ENCODE data around the gene TENM4. TPM values are rescaled to one million over a fixed set of nuclear protein-coding genes. Genes with fewer than 3 reads are reported as not detected.
A peak's percentile ranks its signal among the peaks of the same experiment; 100 is the strongest.

The TENM4 gene
- total RNA-seq, 1 experiment from 2014 or later = 18.7 TPM

- DNase-seq (ENCODE audit: low spot score) = no peak
- in situ Hi-C loops (cut with HindIII; ENCODE audit: low sequenced_read_pairs) = no loop called here
Observed at GRCh38 chr11:79425463-79425862, 15.4 kb downstream of the TENM4 start.

DNA sequence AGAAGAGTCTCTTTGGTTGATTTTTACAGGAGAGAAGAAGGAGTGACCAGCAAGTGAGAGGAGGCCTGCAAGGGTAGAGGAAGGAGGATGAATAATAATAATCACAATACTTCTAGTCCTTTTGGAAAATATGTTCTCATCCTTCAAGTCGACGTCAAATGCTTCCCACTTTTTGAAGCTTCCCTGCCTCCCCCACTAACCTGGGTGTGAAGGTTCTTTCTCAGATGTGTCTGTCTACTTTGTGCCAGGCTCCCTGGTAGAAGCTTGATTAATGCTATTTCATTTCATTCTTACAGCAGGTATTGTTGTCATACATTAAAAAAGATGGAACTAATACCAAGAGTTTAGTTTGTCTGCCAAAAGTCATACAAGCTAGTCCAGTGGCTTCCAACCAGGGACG is 17.1 kb downstream of the TENM4 start:
- DNase-seq (ENCODE audit: low spot score) = no peak
- in situ Hi-C loops (cut with HindIII; ENCODE audit: low sequenced_read_pairs) = no loop called here

DNA sequence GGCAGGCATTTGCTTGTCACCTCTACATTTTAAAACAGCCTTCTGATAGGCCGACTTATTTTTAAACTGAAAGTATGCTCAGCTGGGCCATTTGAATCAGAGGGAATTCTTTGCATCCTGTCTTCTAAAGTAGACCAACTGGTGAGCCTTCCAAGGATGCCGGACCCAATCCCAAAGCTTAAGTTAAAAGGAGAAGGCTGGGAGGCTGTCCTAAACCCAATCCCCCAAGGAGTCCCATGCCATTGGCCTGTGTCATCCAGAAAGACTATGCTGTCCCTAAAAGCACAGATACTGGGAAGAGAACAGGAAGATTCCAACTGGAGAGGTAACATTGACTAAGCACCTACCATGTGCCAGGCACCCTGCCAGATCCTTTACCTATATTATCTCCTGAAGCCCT is 18.0 kb downstream of the TENM4 start:
- in situ Hi-C loops (cut with HindIII; ENCODE audit: low sequenced_read_pairs) = no loop called here
- DNase-seq (ENCODE audit: low spot score) = no peak

- in situ Hi-C loops (cut with HindIII; ENCODE audit: low sequenced_read_pairs) = no loop called here
- DNase-seq (ENCODE audit: low spot score) = no peak
Observed at GRCh38 chr11:79421820-79422219, 19.0 kb downstream of the TENM4 start.

GRCh38 chr11:79419120-79419519 is 21.7 kb downstream of the TENM4 start:
- no peak for DNase-seq (ENCODE audit: low spot score)
- in situ Hi-C loops (cut with HindIII; ENCODE audit: low sequenced_read_pairs) = no loop called here

DNA sequence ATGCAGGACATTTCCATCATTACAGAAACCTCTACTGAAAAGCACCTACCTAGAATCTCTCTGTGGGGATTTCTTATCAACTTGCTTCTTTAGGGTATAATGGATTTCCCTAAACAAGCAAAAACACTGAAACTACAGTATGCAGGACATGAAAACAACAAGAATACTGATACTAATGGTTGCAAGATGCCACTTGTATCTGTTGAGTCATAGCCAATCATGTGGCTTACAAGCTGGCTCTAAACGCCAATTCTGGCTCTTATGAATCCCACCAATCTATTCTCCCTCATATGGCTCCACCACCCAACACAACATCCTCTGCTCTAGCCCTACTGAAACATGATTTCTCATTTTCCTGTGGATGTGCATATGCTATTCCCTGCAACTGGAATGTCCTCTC is 22.6 kb downstream of the TENM4 start:
- in situ Hi-C loops (cut with HindIII; ENCODE audit: low sequenced_read_pairs) = no loop called here
- no peak for DNase-seq (ENCODE audit: low spot score)

DNA sequence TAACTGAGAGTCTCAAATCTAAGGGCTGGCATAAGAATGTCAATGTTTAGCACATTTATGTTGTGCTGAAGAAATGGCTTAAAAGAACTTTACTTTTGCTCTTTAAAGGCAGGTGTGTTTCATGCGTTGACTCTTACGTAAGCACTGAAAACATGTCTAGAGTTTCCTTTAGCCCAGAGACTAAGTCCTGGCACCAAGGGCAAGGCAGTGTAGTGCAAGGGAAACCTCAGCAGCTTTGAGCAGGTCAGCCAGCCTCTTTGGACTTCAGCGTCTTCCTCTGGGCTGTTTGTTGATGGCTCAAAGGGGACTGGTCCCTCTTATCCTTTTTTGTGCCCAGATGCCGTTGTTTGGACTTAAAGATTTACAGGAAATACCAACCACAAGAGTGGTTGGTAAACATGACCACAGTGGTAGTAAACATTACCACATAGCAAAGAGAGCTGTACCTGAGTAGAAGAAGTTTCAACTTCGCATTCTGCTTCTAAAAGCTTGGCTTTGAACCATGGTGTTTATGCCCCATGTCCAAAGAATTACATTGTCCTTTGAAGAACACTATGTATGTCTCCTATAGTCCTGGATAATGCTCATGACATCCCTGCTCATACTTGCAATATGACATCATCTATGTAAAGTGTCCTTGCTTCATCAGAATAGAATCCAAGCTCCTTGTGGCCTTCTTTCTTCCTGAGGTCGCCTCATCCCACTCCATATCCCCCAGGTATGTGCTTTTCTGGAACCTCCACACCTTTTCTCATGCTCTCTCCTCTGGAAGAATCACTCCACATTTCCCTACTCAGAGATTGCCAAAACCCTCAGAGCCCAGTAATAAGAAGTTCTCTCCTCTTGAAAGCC is 23.5 kb downstream of the TENM4 start:
- in situ Hi-C loops (cut with HindIII; ENCODE audit: low sequenced_read_pairs) = no loop called here
- no peak for DNase-seq (ENCODE audit: low spot score)

DNA sequence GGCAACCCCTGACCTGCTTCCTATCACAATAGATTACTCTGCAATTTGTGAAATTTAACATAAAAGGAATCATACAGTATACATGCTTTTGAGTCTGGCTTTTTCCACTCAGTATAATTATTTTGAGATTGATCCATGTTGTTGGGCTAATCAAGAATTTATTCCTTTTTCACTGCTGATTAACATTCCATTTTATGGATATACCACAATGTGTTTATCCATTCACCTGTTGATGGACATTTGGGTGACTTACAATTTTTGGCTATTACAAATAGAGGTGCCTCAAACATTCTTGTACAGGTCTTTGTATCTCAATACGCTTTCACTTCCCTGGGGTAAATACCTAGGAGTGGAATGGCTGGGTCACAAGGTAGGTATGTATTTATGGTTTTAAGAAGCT is 24.9 kb downstream of the TENM4 start:
- in situ Hi-C loops (cut with HindIII; ENCODE audit: low sequenced_read_pairs) = no loop called here

DNA sequence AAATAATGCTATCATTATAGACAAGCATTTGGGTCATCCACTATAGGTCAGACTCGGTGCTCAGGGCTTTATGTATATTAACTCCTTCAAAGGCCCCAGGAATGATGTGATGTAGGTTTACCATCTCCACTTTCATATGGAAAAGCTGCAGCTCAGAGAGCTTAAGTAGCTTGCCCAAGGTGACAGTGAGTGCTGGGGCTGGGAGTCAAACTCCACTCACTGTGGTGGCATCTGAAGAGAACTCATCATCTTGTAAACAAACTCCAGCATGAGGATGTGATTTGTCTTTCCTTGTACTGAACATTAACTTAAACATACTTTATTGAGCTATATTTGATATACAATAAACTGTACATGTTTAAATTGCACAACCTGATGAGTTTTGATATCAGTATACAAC is 25.4 kb downstream of the TENM4 start:
- no peak for DNase-seq (ENCODE audit: low spot score)
- in situ Hi-C loops (cut with HindIII; ENCODE audit: low sequenced_read_pairs) = no loop called here

More for the DNA sequence above, 24.9 kb downstream of the TENM4 start:
- DNase-seq (ENCODE audit: low spot score) = no peak

- in situ Hi-C loops (cut with HindIII; ENCODE audit: low sequenced_read_pairs) = no loop called here
- no peak for DNase-seq (ENCODE audit: low spot score)
Observed at GRCh38 chr11:79414644-79415317, 26.0 kb downstream of the TENM4 start.

GRCh38 chr11:79414041-79414440 is 26.8 kb downstream of the TENM4 start:
- in situ Hi-C loops (cut with HindIII; ENCODE audit: low sequenced_read_pairs) = no loop called here
- no peak for DNase-seq (ENCODE audit: low spot score)

DNA sequence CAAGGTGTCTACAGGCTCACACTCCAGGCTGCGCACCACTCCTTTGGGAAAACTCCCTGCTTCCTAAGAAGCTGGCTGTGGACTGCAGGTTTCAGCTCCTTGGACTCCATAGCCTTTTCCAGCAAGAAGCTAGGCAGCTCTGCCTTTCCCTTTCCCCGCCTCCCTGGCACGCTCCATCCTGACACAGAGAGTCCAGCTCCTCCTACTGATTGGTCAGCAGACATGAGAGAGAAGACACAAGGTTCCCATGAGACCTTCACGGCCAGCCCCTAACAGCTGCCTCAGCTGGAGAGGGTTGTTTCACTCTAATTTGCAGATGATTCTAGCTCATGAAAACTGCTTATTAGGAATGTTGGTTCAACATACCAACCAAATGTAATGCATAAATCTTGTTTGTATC is 27.6 kb downstream of the TENM4 start:
- DNase-seq (ENCODE audit: low spot score) = peak; percentile 28
- in situ Hi-C loops (cut with HindIII; ENCODE audit: low sequenced_read_pairs) = no loop called here

DNA sequence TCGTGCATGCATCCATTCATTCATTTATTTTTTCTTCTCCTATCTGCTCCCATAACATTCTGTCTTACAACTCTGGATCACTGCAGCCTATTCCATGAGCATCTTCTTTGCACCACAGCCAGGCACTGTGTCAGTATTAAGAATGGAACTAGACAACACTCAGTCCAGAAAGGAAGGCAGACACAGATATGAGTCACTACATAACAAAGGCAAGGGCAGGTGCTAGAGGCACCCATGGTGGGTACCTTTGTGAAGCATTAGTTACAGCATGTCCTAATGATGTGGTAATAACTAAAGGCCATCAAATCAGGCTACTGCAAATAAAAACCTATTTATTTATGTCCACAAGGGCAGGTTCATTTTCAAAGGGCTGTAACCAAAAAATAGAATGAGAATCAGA is 28.1 kb downstream of the TENM4 start:
- DNase-seq (ENCODE audit: low spot score) = no peak
- in situ Hi-C loops (cut with HindIII; ENCODE audit: low sequenced_read_pairs) = no loop called here

- in situ Hi-C loops (cut with HindIII; ENCODE audit: low sequenced_read_pairs) = no loop called here
- no peak for DNase-seq (ENCODE audit: low spot score)
Observed at GRCh38 chr11:79409330-79409729, 31.5 kb downstream of the TENM4 start.

DNA sequence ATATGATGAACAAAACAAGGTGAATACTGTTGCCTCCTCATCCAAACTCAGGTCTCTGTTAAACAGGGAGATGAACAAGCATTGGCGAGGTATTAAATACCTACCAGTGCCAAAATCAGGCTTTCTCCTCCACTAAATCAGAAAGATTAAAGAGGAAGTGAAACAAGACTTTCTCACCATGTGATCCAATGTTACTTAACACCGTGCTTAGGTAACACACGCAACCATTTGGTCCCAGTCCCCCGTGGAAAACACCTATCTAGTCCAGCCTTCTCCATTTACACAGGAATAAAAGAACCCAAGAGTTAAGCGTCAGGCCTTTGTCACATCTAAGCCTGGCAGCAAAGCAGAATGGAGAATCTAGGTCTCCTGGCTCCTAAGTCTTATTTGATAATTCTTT is 34.5 kb downstream of the TENM4 start:
- in situ Hi-C loops (cut with HindIII; ENCODE audit: low sequenced_read_pairs) = no loop called here

DNA sequence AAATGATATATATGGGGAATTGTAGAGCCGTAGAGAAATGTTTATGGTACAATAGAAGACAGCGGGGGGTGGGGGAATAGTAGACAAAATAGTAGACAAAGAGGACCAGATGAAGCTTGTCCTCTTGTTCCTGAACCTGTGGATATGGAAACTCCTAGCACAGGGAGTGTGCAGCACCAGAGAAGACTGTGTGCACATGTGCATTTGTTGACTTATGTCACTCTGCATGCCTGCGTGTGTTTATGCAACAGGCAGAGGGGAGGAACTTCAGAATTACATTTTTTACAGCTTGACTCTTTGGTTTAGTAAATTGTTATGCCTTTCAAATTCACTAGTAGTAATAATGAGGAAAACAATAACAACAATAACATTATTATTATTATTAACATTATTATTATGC is 36.0 kb downstream of the TENM4 start:
- DNase-seq (ENCODE audit: low spot score) = no peak
- in situ Hi-C loops (cut with HindIII; ENCODE audit: low sequenced_read_pairs) = no loop called here

More for the DNA sequence above, 34.5 kb downstream of the TENM4 start:
- no peak for DNase-seq (ENCODE audit: low spot score)

GRCh38 chr11:79404325-79404724 is 36.5 kb downstream of the TENM4 start:
- in situ Hi-C loops (cut with HindIII; ENCODE audit: low sequenced_read_pairs) = no loop called here

GRCh38 chr11:79403839-79404238 is 37.0 kb downstream of the TENM4 start:
- DNase-seq (ENCODE audit: low spot score) = no peak
- in situ Hi-C loops (cut with HindIII; ENCODE audit: low sequenced_read_pairs) = no loop called here

More at GRCh38 chr11:79404325-79404724, 36.5 kb downstream of the TENM4 start:
- DNase-seq (ENCODE audit: low spot score) = no peak

GRCh38 chr11:79402912-79403311 is 37.9 kb downstream of the TENM4 start:
- in situ Hi-C loops (cut with HindIII; ENCODE audit: low sequenced_read_pairs) = no loop called here
- no peak for DNase-seq (ENCODE audit: low spot score)

DNA sequence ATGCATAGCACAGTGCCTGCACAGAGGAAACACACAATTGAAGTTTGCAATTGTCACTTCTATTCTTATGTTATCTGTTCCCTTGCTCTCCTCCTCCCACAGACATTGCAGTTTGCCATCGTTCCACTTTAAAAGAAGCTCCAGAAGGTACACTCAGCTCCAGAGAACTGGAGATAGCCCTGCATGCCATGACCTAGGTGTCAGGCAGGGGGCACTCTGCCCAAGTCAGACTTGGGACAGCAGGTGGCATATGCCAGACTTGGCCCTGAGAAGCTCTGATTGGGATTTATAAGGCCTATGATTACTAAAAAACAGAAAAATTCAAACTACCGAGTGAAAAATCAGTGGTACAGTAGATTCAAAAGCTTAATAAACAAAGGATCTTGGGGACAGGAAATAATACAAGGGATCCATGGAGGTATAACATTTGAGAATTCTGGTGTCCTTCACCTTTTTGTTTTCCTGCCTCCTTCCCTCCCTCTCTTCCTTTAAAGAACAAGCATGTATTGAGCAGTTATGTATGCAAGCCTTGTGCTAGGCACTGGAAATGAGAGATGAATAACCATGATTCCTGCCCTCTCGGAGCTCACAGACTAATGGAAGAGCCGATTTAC is 40.0 kb downstream of the TENM4 start:
- DNase-seq (ENCODE audit: low spot score) = peak; percentile 5
- in situ Hi-C loops (cut with HindIII; ENCODE audit: low sequenced_read_pairs) = no loop called here

Measured in G401 (cell line).